Measurements from ENCODE around the gene NAALADL1. TPM values are rescaled to one million over a fixed set of nuclear protein-coding genes. Genes with fewer than 3 reads are reported as not detected.
A peak's percentile ranks its signal among the peaks of the same experiment; 100 is the strongest.

NAALADL1 gene
- total RNA-seq (2014; rRNA removed; shearing (Covaris generic)) = 2.7 and 7.1 TPM in 2 replicates
- 3.9 and 4.6 TPM in 2 replicates for total RNA-seq (2022)
- percentile 23 among the genes with signal in this experiment for Bru-seq, nascent RNA
- percentile 22 among the genes with signal in this experiment for BruChase-seq, experiment 1, labeled RNA remaining after a 6-hour chase
- percentile 19 among the genes with signal in this experiment for BruChase-seq, experiment 2, labeled RNA remaining after a 2-hour chase
- long read RNA-seq, partial matches to known transcripts = 1 of 11 reads
- long read RNA-seq, other reads (novel, unspliced or antisense) = 10 of 11 reads

- Histone ChIP-seq H3K27ac (ENCODE audit: low read depth, low read length, poor library complexity, severe bottlenecking) (no peak within 1 kb of the TSS), H3K36me3 (ENCODE audit: insufficient read depth, low read length) (no peaks in the 10 kb centered on the region), H4K20me1 (ENCODE audit: insufficient read depth, low read length) (no peaks in the 10 kb centered on the region), H3K9me3 (ENCODE audit: low read length) (no peaks in the 10 kb centered on the region), H2AFZ (ENCODE audit: low read length) (no peak within 1 kb of the TSS), H3K4me1 (ENCODE audit: insufficient read depth, low read length, poor library complexity, severe bottlenecking) (peaks cover 39% of the 10 kb centered on the region), H3K4me3 (ENCODE audit: low read depth, low read length, poor library complexity, severe bottlenecking) (no peak within 1 kb of the TSS), H3K79me2 (ENCODE audit: insufficient read depth, low read depth, low read length) (no peaks in the 10 kb centered on the region), H3K4me2 (ENCODE audit: low read length) (no peak within 1 kb of the TSS), H3K9me2 (ENCODE audit: insufficient read depth, low read length) (no peaks in the 10 kb centered on the region)
- DNase-seq (ENCODE audit: low spot score) = no peak
- BruUV-seq (replicated peaks) = no TSS peak
- intact Hi-C loops (cut with micrococcal nuclease; ENCODE audit: unreplicated experiment) = no loop called here
- ChIA-PET CTCF (ENCODE audit: unreplicated experiment) (interaction anchor here (0.6 to 0.7 kb wide), 2 partner anchors 31 to 211 kb away, joined by 3 read pairs; partner anchors contain the start of gene SNX15), POLR2A (no interaction called here)
- TF ChIP-seq CTCF (conservative IDR thresholded peaks at IDR 0.05; ENCODE audit: low read length) (no peak), EZH2phosphoT487 (IDR thresholded peaks at IDR 0.05; ENCODE audit: borderline replicate concordance, low read depth, low read length) (no peak)
Observed at GRCh38 chr11:65058419-65059054, at the start of gene NAALADL1. Gene NAALADL1, minus strand, starts transcription at chr11:65058553. Its CDS starts 32 bp downstream, at chr11:65058521.

- POLR2A ChIA-PET = no interaction called here
- Histone ChIP-seq H3K4me1 (ENCODE audit: insufficient read depth, low read length, poor library complexity, severe bottlenecking) (peaks cover 31% of the 10 kb centered on the region), H3K4me2 (ENCODE audit: low read length) (no peak overlapping the region), H3K27ac (ENCODE audit: low read depth, low read length, poor library complexity, severe bottlenecking) (no peak overlapping the region), H2AFZ (ENCODE audit: low read length) (no peak overlapping the region), H3K9me2 (ENCODE audit: insufficient read depth, low read length) (no peaks in the 10 kb centered on the region), H3K4me3 (ENCODE audit: low read depth, low read length, poor library complexity, severe bottlenecking) (no peak overlapping the region), H3K79me2 (ENCODE audit: insufficient read depth, low read depth, low read length) (no peaks in the 10 kb centered on the region; the same call in 1 of the 2 replicates), H3K9me3 (ENCODE audit: low read length) (no peaks in the 10 kb centered on the region), H4K20me1 (ENCODE audit: insufficient read depth, low read length) (peaks cover 8% of the 10 kb centered on the region; the same call in 1 of the 2 replicates), H3K36me3 (ENCODE audit: insufficient read depth, low read length) (peaks cover 25% of the 10 kb centered on the region)
- no TSS peak for BruUV-seq (replicated peaks)
- no peak for TF ChIP-seq CTCF (conservative IDR thresholded peaks at IDR 0.05; ENCODE audit: low read length)
- TF ChIP-seq EZH2phosphoT487 (IDR thresholded peaks at IDR 0.05; ENCODE audit: borderline replicate concordance, low read depth, low read length) = no peak
- CTCF ChIA-PET (ENCODE audit: unreplicated experiment) = no interaction called here
- no peak for DNase-seq (ENCODE audit: low spot score)
- intact Hi-C loops (cut with micrococcal nuclease; ENCODE audit: unreplicated experiment) = no loop called here
Observed at GRCh38 chr11:65107751-65108468, 49.6 kb upstream of the NAALADL1 start.
